ENCODE data around the gene OR5K2. TPM values are rescaled to one million over a fixed set of nuclear protein-coding genes. Genes with fewer than 3 reads are reported as not detected.

The OR5K2 gene
- total and polyA plus RNA-seq, 10 of the 15 experiments (the other 5 are each of a cell fraction or from before 2014, with no cell fraction given): 0.12 TPM; not detected in 9

Small RNAs within 50 kb of the gene (small RNA-seq; reads per million reads assigned to genes)
- not detected for gene RPL38P4

Other genes with a start within 250 kb of the OR5K2 start
Only the 7 nearest of the 8 such genes appear.
- gene OR5H2, start 215.2 kb upstream of the OR5K2 start, total RNA-seq (2014; rRNA removed): not detected in 2 replicates
- gene OR5H2, start 215.2 kb upstream of the OR5K2 start, total RNA-seq (2014; rRNA removed; fragmentation: Illumina TruSeq; extraction: Trizol): not detected in 2 replicates
- gene OR5H2, start 215.2 kb upstream of the OR5K2 start, total RNA-seq (2021): not detected in 2 replicates
- 1.7 and 3.7 TPM in 2 replicates for gene OR5H2, start 215.2 kb upstream of the OR5K2 start, polyA plus RNA-seq (2011; rRNA removed)
- not detected in 2 replicates for gene OR5H2, start 215.2 kb upstream of the OR5K2 start, polyA plus RNA-seq (2014; fragmentation: Illumina TruSeq; extraction: Trizol)
- not detected for gene OR5H2, start 215.2 kb upstream of the OR5K2 start, polyA plus RNA-seq (2014; fragmentation: Nextera tagmentation; extraction: Ambion mirVana)
- gene OR5H2, start 215.2 kb upstream of the OR5K2 start, polyA plus RNA-seq (2014; rRNA removed): not detected in 2 replicates
- gene OR5H2, start 215.2 kb upstream of the OR5K2 start, polyA plus RNA-seq (2016; fragmentation: Nextera tagmentation; extraction: Ambion mirVana): not detected
- gene OR5K4, start 143.8 kb upstream of the OR5K2 start, total RNA-seq (2014; rRNA removed): 0.38 TPM in 1 of 2 replicates, not detected in the other
- not detected in 2 replicates for gene OR5K4, start 143.8 kb upstream of the OR5K2 start, total RNA-seq (2014; rRNA removed; fragmentation: Illumina TruSeq; extraction: Trizol)
- gene OR5K4, start 143.8 kb upstream of the OR5K2 start, total RNA-seq (2021): not detected in 2 replicates
- gene OR5K4, start 143.8 kb upstream of the OR5K2 start, polyA plus RNA-seq (2011; rRNA removed): 2.1 and 3.4 TPM in 2 replicates
- not detected in 2 replicates for gene OR5K4, start 143.8 kb upstream of the OR5K2 start, polyA plus RNA-seq (2014; fragmentation: Illumina TruSeq; extraction: Trizol)
- gene OR5K4, start 143.8 kb upstream of the OR5K2 start, polyA plus RNA-seq (2014; fragmentation: Nextera tagmentation; extraction: Ambion mirVana): not detected
- gene OR5K4, start 143.8 kb upstream of the OR5K2 start, polyA plus RNA-seq (2014; rRNA removed): not detected in 2 replicates
- gene OR5K4, start 143.8 kb upstream of the OR5K2 start, polyA plus RNA-seq (2016; fragmentation: Nextera tagmentation; extraction: Ambion mirVana): not detected
- gene OR5K3, start 107.0 kb upstream of the OR5K2 start, total RNA-seq (2014; rRNA removed): not detected in 2 replicates
- not detected in 2 replicates for gene OR5K3, start 107.0 kb upstream of the OR5K2 start, total RNA-seq (2014; rRNA removed; fragmentation: Illumina TruSeq; extraction: Trizol)
- not detected in 2 replicates for gene OR5K3, start 107.0 kb upstream of the OR5K2 start, total RNA-seq (2021)
- gene OR5K3, start 107.0 kb upstream of the OR5K2 start, polyA plus RNA-seq (2011; rRNA removed): 1.6 and 3.0 TPM in 2 replicates
- gene OR5K3, start 107.0 kb upstream of the OR5K2 start, polyA plus RNA-seq (2014; fragmentation: Illumina TruSeq; extraction: Trizol): not detected in 2 replicates
- gene OR5K3, start 107.0 kb upstream of the OR5K2 start, polyA plus RNA-seq (2014; fragmentation: Nextera tagmentation; extraction: Ambion mirVana): not detected
- gene OR5K3, start 107.0 kb upstream of the OR5K2 start, polyA plus RNA-seq (2014; rRNA removed): not detected in 2 replicates
- not detected for gene OR5K3, start 107.0 kb upstream of the OR5K2 start, polyA plus RNA-seq (2016; fragmentation: Nextera tagmentation; extraction: Ambion mirVana)
- not detected in 2 replicates for gene OR5K1, start 34.5 kb upstream of the OR5K2 start, total RNA-seq (2014; rRNA removed)
- gene OR5K1, start 34.5 kb upstream of the OR5K2 start, total RNA-seq (2014; rRNA removed; fragmentation: Illumina TruSeq; extraction: Trizol): not detected in 2 replicates
- gene OR5K1, start 34.5 kb upstream of the OR5K2 start, total RNA-seq (2021): not detected in 2 replicates
- gene OR5K1, start 34.5 kb upstream of the OR5K2 start, polyA plus RNA-seq (2011; rRNA removed): 0.50 and 1.2 TPM in 2 replicates
- gene OR5K1, start 34.5 kb upstream of the OR5K2 start, polyA plus RNA-seq (2014; fragmentation: Illumina TruSeq; extraction: Trizol): not detected in 2 replicates
- gene OR5K1, start 34.5 kb upstream of the OR5K2 start, polyA plus RNA-seq (2014; fragmentation: Nextera tagmentation; extraction: Ambion mirVana): not detected
- gene OR5K1, start 34.5 kb upstream of the OR5K2 start, polyA plus RNA-seq (2014; rRNA removed): not detected in 2 replicates
- not detected for gene OR5K1, start 34.5 kb upstream of the OR5K2 start, polyA plus RNA-seq (2016; fragmentation: Nextera tagmentation; extraction: Ambion mirVana)
- 123 and 164 TPM in 2 replicates for gene CLDND1, start 25.2 kb downstream of the OR5K2 start, total RNA-seq (2014; rRNA removed)
- gene CLDND1, start 25.2 kb downstream of the OR5K2 start, total RNA-seq (2014; rRNA removed; fragmentation: Illumina TruSeq; extraction: Trizol): 97.8 and 101 TPM in 2 replicates
- gene CLDND1, start 25.2 kb downstream of the OR5K2 start, total RNA-seq (2021): 124 and 130 TPM in 2 replicates
- 225 and 259 TPM in 2 replicates for gene CLDND1, start 25.2 kb downstream of the OR5K2 start, polyA plus RNA-seq (2011; rRNA removed)
- 173 and 232 TPM in 2 replicates for gene CLDND1, start 25.2 kb downstream of the OR5K2 start, polyA plus RNA-seq (2014; fragmentation: Illumina TruSeq; extraction: Trizol)
- 100 to 1,000 TPM; 150 to 163 TPM for gene CLDND1, start 25.2 kb downstream of the OR5K2 start, polyA plus RNA-seq (2014; fragmentation: Nextera tagmentation; extraction: Ambion mirVana)
- gene CLDND1, start 25.2 kb downstream of the OR5K2 start, polyA plus RNA-seq (2014; rRNA removed): 144 and 154 TPM in 2 replicates
- gene CLDND1, start 25.2 kb downstream of the OR5K2 start, polyA plus RNA-seq (2016; fragmentation: Nextera tagmentation; extraction: Ambion mirVana): 100 to 1,000 TPM; 144 to 154 TPM
- gene GPR15, start 34.3 kb downstream of the OR5K2 start, total RNA-seq (2014; rRNA removed): 150 and 170 TPM in 2 replicates
- gene GPR15, start 34.3 kb downstream of the OR5K2 start, total RNA-seq (2014; rRNA removed; fragmentation: Illumina TruSeq; extraction: Trizol): 118 and 119 TPM in 2 replicates
- 105 TPM in 2 replicates for gene GPR15, start 34.3 kb downstream of the OR5K2 start, total RNA-seq (2021)
- 68.3 and 87.9 TPM in 2 replicates for gene GPR15, start 34.3 kb downstream of the OR5K2 start, polyA plus RNA-seq (2011; rRNA removed)
- 113 and 116 TPM in 2 replicates for gene GPR15, start 34.3 kb downstream of the OR5K2 start, polyA plus RNA-seq (2014; fragmentation: Illumina TruSeq; extraction: Trizol)
- gene GPR15, start 34.3 kb downstream of the OR5K2 start, polyA plus RNA-seq (2014; fragmentation: Nextera tagmentation; extraction: Ambion mirVana): 100 to 1,000 TPM in 1 of 2 experiments, 10 to 100 TPM in 1; 70.7 to 145 TPM
- gene GPR15, start 34.3 kb downstream of the OR5K2 start, polyA plus RNA-seq (2014; rRNA removed): 82.7 and 83.9 TPM in 2 replicates
- 100 to 1,000 TPM; 146 to 150 TPM for gene GPR15, start 34.3 kb downstream of the OR5K2 start, polyA plus RNA-seq (2016; fragmentation: Nextera tagmentation; extraction: Ambion mirVana)
- 71.8 and 75.9 TPM in 2 replicates for gene CPOX, start 95.9 kb downstream of the OR5K2 start, total RNA-seq (2014; rRNA removed)
- 51.0 and 53.2 TPM in 2 replicates for gene CPOX, start 95.9 kb downstream of the OR5K2 start, total RNA-seq (2014; rRNA removed; fragmentation: Illumina TruSeq; extraction: Trizol)
- 69.4 and 72.6 TPM in 2 replicates for gene CPOX, start 95.9 kb downstream of the OR5K2 start, total RNA-seq (2021)
- gene CPOX, start 95.9 kb downstream of the OR5K2 start, polyA plus RNA-seq (2011; rRNA removed): 65.8 and 67.0 TPM in 2 replicates
- 61.8 and 63.7 TPM in 2 replicates for gene CPOX, start 95.9 kb downstream of the OR5K2 start, polyA plus RNA-seq (2014; fragmentation: Illumina TruSeq; extraction: Trizol)
- gene CPOX, start 95.9 kb downstream of the OR5K2 start, polyA plus RNA-seq (2014; fragmentation: Nextera tagmentation; extraction: Ambion mirVana): 10 to 100 TPM; 40.7 to 45.8 TPM
- gene CPOX, start 95.9 kb downstream of the OR5K2 start, polyA plus RNA-seq (2014; rRNA removed): 66.4 and 78.0 TPM in 2 replicates
- gene CPOX, start 95.9 kb downstream of the OR5K2 start, polyA plus RNA-seq (2016; fragmentation: Nextera tagmentation; extraction: Ambion mirVana): 10 to 100 TPM; 63.3 to 67.6 TPM

Measured in GM12878 (cell line).